HCT116 (cell line): Measurements from ENCODE around the gene PHB1. TPM values are rescaled to one million over a fixed set of nuclear protein-coding genes. Genes with fewer than 3 reads are reported as not detected.

Experiments used
- ATAC-seq: fragments of 200-7000 bp; cut with Tn5 transposase; 2 replicates; pipeline ENCODE4 v1.9.1; 2020; ENCODE audit warnings: mild to moderate bottlenecking, moderate library complexity
- BruUV-seq: library from RNA; stranded (reverse); fragments of 400-500 nt; replicated peaks from 2 replicates; lab custom pipeline; 2021; lab: Mats Ljungman, UMichigan
- CTCF ChIA-PET: fragments of 300-600 bp; sonication (Branson Sonifier 250); formaldehyde crosslinking; loops from one replicate; lab custom pipeline; 2021; ENCODE audit warnings: antibody characterized with exemption; lab: Charles Lee
- POLR2A ChIA-PET: fragments of 300-600, 350-600 bp; sonication (Branson Sonifier 250); formaldehyde crosslinking; loops from one replicate; lab custom pipeline; 2021; ENCODE audit warnings: antibody characterized with exemption; lab: Charles Lee
- RAD21 ChIA-PET, 2 experiments: fragments of 300-600 bp; sonication (Branson Sonifier 250); formaldehyde crosslinking; loops; one replicate each; lab custom pipeline; 2023; ENCODE audit warnings: low total read pairs in 2 of 2; ENCODE audit not compliant: uncharacterized antibody in 2 of 2, unreplicated experiment in 2 of 2, low non-redundant PET in 1 of 2; lab: Charles Lee
- DNase-seq: peaks from one replicate; pipeline ENCODE4 v3.0.0-alpha.2; 2010; ENCODE audit warnings: low read depth, low spot score
- H2AFZ ChIP-seq: fragments of 200-600 bp; shearing (Covaris generic), sonication (generic); 2 replicates; pipeline ENCODE4 v1.6.1; 2017; ENCODE audit warnings: low read depth, mixed run types, mixed read lengths, antibody characterized with exemption, low read length; ENCODE audit not compliant: poor library complexity, severe bottlenecking
- H3K27ac ChIP-seq: 2 replicates; pipeline ENCODE4 v1.5.1; 2012; ENCODE audit warnings: low read depth, low read length
- H3K27me3 ChIP-seq: fragments of 200-600 bp; sonication (generic); 2 replicates; pipeline ENCODE4 v1.6.1; 2016; ENCODE audit warnings: mixed run types, low read length, mixed read lengths; ENCODE audit not compliant: insufficient read depth
- H3K36me3 ChIP-seq, 2 experiments: fragments of 200-500 bp in 1 of 2; fragments of 200-600 bp in 1 of 2; sonication (Bioruptor generic) in 1 of 2; sonication (generic) in 1 of 2; 2 replicates each; pipeline versions ENCODE4 v1.5.1 to v1.6.1; 2014 to 2016; ENCODE audit warnings: low read length in 2 of 2, inconsistent platforms in 1 of 2, mixed read lengths in 1 of 2, mixed run types in 1 of 2; ENCODE audit not compliant: insufficient read depth in 2 of 2, control insufficient read depth in 1 of 2
- H3K4me1 ChIP-seq, 2 experiments: fragments of 200-600 bp in 1 of 2; sonication (generic) in 1 of 2; 2 replicates each; pipeline versions ENCODE4 v1.5.1 to v1.6.1; 2012 to 2017; ENCODE audit warnings: low read length in 2 of 2, inconsistent platforms in 1 of 2, mild to moderate bottlenecking in 1 of 2, mixed read lengths in 1 of 2, mixed run types in 1 of 2, moderate library complexity in 1 of 2; ENCODE audit not compliant: insufficient read depth in 2 of 2, control insufficient read depth in 1 of 2
- H3K4me2 ChIP-seq: fragments of 200-600 bp; sonication (generic); 2 replicates; pipeline ENCODE4 v1.6.1; 2017; ENCODE audit warnings: mixed run types, low read length, mixed read lengths
- H3K4me3 ChIP-seq, 2 experiments: fragments of 200-600 bp in 1 of 2; sonication (generic) in 1 of 2; replicated peaks in 1 of 2; 2 replicates each; pipeline ENCODE4 v1.5.1; 2011 to 2016; ENCODE audit warnings: low read length in 2 of 2, control low read depth in 1 of 2, low read depth in 1 of 2, mild to moderate bottlenecking in 1 of 2, mixed read lengths in 1 of 2, mixed run types in 1 of 2
- H3K79me2 ChIP-seq: fragments of 200-600 bp; sonication (generic); 2 replicates; pipeline ENCODE4 v1.6.1; 2017; ENCODE audit warnings: mild to moderate bottlenecking, mixed run types, low read length, moderate library complexity, mixed read lengths; ENCODE audit not compliant: insufficient read depth
- H3K9ac ChIP-seq: fragments of 200-600 bp; sonication (generic); 2 replicates; pipeline ENCODE4 v1.6.1; 2016; ENCODE audit warnings: low read length, mixed read lengths
- H3K9me2 ChIP-seq: fragments of 200-600 bp; sonication (generic), shearing (Covaris generic); 2 replicates; pipeline ENCODE4 v1.6.1; 2017; ENCODE audit warnings: mixed run types, mild to moderate bottlenecking, moderate library complexity; ENCODE audit not compliant: insufficient read depth
- H3K9me3 ChIP-seq, 2 experiments: fragments of 200-500 bp in 1 of 2; fragments of 200-600 bp in 1 of 2; sonication (Bioruptor generic) in 1 of 2; sonication (generic) in 1 of 2; 2 replicates each; pipeline ENCODE4 v1.6.1; 2014 to 2017; ENCODE audit warnings: low read length in 2 of 2, mixed read lengths in 2 of 2, inconsistent platforms in 1 of 2, low read depth in 1 of 2, mild to moderate bottlenecking in 1 of 2, mixed run types in 1 of 2, moderate library complexity in 1 of 2; ENCODE audit not compliant: control insufficient read depth in 1 of 2, insufficient read depth in 1 of 2
- H4K20me1 ChIP-seq: fragments of 200-600 bp; sonication (generic), shearing (Covaris generic); 2 replicates; pipeline ENCODE4 v1.6.1; 2017; ENCODE audit warnings: mixed run types, mild to moderate bottlenecking, moderate library complexity; ENCODE audit not compliant: insufficient read depth
- ATF3 ChIP-seq: IDR thresholded peaks from 2 replicates; pipeline ENCODE4 v1.6.1; 2012
- CEBPB ChIP-seq: IDR thresholded peaks from 2 replicates; pipeline ENCODE4 v1.6.1; 2012; ENCODE audit warnings: low read depth
- CTCF ChIP-seq, 3 experiments: fragments of 200-600 bp in 1 of 3; sonication (generic) in 1 of 3; IDR thresholded peaks in 2 of 3; conservative IDR thresholded peaks in 1 of 3; 2 replicates each; pipeline ENCODE4 v1.5.1; 2012 to 2017; ENCODE audit warnings: low read depth in 2 of 3, low read length in 2 of 3, antibody characterized with exemption in 1 of 3, borderline replicate concordance in 1 of 3, control low read depth in 1 of 3, mild to moderate bottlenecking in 1 of 3, mixed read lengths in 1 of 3, mixed run types in 1 of 3, moderate library complexity in 1 of 3; ENCODE audit not compliant: insufficient read depth in 1 of 3
- EGR1 ChIP-seq: IDR thresholded peaks from 2 replicates; pipeline ENCODE4 v1.6.1; 2012; ENCODE audit warnings: low read depth
- EZH2 ChIP-seq: fragments of 200-600 bp; sonication (generic); IDR thresholded peaks from 2 replicates; pipeline ENCODE4 v1.6.1; 2017; ENCODE audit warnings: antibody characterized with exemption, mixed run types
- EZH2phosphoT487 ChIP-seq: fragments of 200-600 bp; IDR thresholded peaks from 2 replicates; pipeline ENCODE4 v1.6.1; 2018; ENCODE audit warnings: antibody characterized with exemption, borderline replicate concordance
- FOSL1 ChIP-seq: IDR thresholded peaks from 2 replicates; pipeline ENCODE4 v1.6.1; 2012; ENCODE audit warnings: low read depth
- JUND ChIP-seq: IDR thresholded peaks from 2 replicates; pipeline ENCODE4 v1.6.1; 2012
- POLR2A ChIP-seq: IDR thresholded peaks from 2 replicates; pipeline ENCODE4 v1.7.0; 2011; ENCODE audit warnings: borderline replicate concordance; ENCODE audit not compliant: insufficient read depth, insufficient read length; ENCODE audit errors: extremely low read depth
- POLR2AphosphoS5 ChIP-seq: IDR thresholded peaks from 2 replicates; pipeline ENCODE4 v1.6.1; 2011; ENCODE audit warnings: mild to moderate bottlenecking, low read depth, low read length, moderate library complexity
- RAD21 ChIP-seq: IDR thresholded peaks from 2 replicates; pipeline ENCODE4 v1.6.1; 2012; ENCODE audit warnings: low read depth, mild to moderate bottlenecking
- SIN3A ChIP-seq: IDR thresholded peaks from 2 replicates; pipeline ENCODE4 v1.6.1; 2012; ENCODE audit warnings: low read depth
- SP1 ChIP-seq: IDR thresholded peaks from 2 replicates; pipeline ENCODE4 v1.6.1; 2012; ENCODE audit warnings: low read depth
- SRF ChIP-seq: IDR thresholded peaks from 2 replicates; pipeline ENCODE4 v1.6.1; 2012; ENCODE audit warnings: low read depth
- YY1 ChIP-seq: IDR thresholded peaks from 2 replicates; pipeline ENCODE4 v1.6.1; 2011; ENCODE audit warnings: low read length, low read depth, moderate library complexity, mild to moderate bottlenecking; ENCODE audit not compliant: insufficient replicate concordance; ENCODE audit errors: extremely low read depth
- ZFX ChIP-seq: fragments of 450-650 bp; IDR thresholded peaks from 2 replicates; pipeline ENCODE4 v1.6.1; 2017
- ZNF274 ChIP-seq: fragments of 200-500 bp; sonication (Bioruptor generic); IDR thresholded peaks from 2 replicates; pipeline ENCODE4 v1.6.1; 2014; ENCODE audit warnings: mild to moderate bottlenecking, low read depth, low read length, inconsistent platforms
- intact Hi-C: fragments of 100-400 bp; cut with micrococcal nuclease; formaldehyde crosslinking; loops from 2 replicates; pipeline ENCODE4 v1.10.0; 2022
- total RNA-seq: library from RNA; stranded (reverse); gene quantifications from one replicate; pipeline ENCODE4 v1.2.1, GENCODE V29; 2021; ENCODE audit not compliant: unreplicated experiment
- TF ChIP-seq, protein P1 (sequence below): IDR thresholded peaks from 2 replicates; pipeline ENCODE4 v1.6.1; 2011; ENCODE audit warnings: mild to moderate bottlenecking, low read length, moderate library complexity; ENCODE audit not compliant: insufficient replicate concordance; ENCODE audit errors: extremely low read depth
- TF ChIP-seq, protein P2 (sequence below): IDR thresholded peaks from 2 replicates; pipeline ENCODE4 v1.6.1; 2012; ENCODE audit warnings: low read depth

Gene PHB1
- total RNA-seq, 1 experiment from 2014 or later, result 534 TPM

GRCh38 chr17:49403514-49404289 is 11.0 kb downstream of the PHB1 start:
- Histone ChIP-seq H3K4me3 (no peak overlapping the region), H3K9ac (no peak overlapping the region), H2AFZ (no peak overlapping the region), H3K27me3 (no peaks in the 10 kb centered on the region), H3K79me2 (peaks cover 18% of the 10 kb centered on the region; the same call in 1 of the 2 replicates), H4K20me1 (no peaks in the 10 kb centered on the region), H3K4me1 (peaks cover 0 to 3% of the 10 kb centered on the region in 2 experiments; a peak in 3 of 4 replicates), H3K4me2 (no peak overlapping the region), H3K9me3 (no peaks in the 10 kb centered on the region), H3K9me2 (no peaks in the 10 kb centered on the region), H3K27ac (no peak overlapping the region), H3K36me3 (peaks cover 54 to 59% of the 10 kb centered on the region in 2 experiments)
- intact Hi-C loops, result no loop called here
- POLR2A ChIA-PET, result no interaction called here
- CTCF ChIA-PET, result no interaction called here
- TF ChIP-seq EZH2 (no peak), RAD21 (no peak), FOSL1 (no peak), SRF (no peak), POLR2A (no peak), POLR2AphosphoS5 (no peak), CTCF (IDR thresholded peaks at IDR 0.05 in 2 of 3, conservative IDR thresholded peaks at IDR 0.05 in 1 of 3; ENCODE audit: borderline replicate concordance in 1 of 3, insufficient read depth in 1 of 3, low read depth in 2 of 3, low read length in 2 of 3) (no peak), ZFX (no peak), CEBPB (no peak), EGR1 (no peak), EZH2phosphoT487 (no peak), YY1 (no peak), ZNF274 (no peak), SIN3A (no peak), JUND (no peak), ATF3 (no peak), SP1 (no peak)
- TF ChIP-seq, protein P1, sequence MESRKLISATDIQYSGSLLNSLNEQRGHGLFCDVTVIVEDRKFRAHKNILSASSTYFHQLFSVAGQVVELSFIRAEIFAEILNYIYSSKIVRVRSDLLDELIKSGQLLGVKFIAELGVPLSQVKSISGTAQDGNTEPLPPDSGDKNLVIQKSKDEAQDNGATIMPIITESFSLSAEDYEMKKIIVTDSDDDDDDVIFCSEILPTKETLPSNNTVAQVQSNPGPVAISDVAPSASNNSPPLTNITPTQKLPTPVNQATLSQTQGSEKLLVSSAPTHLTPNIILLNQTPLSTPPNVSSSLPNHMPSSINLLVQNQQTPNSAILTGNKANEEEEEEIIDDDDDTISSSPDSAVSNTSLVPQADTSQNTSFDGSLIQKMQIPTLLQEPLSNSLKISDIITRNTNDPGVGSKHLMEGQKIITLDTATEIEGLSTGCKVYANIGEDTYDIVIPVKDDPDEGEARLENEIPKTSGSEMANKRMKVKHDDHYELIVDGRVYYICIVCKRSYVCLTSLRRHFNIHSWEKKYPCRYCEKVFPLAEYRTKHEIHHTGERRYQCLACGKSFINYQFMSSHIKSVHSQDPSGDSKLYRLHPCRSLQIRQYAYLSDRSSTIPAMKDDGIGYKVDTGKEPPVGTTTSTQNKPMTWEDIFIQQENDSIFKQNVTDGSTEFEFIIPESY, result no peak
- TF ChIP-seq, protein P2, sequence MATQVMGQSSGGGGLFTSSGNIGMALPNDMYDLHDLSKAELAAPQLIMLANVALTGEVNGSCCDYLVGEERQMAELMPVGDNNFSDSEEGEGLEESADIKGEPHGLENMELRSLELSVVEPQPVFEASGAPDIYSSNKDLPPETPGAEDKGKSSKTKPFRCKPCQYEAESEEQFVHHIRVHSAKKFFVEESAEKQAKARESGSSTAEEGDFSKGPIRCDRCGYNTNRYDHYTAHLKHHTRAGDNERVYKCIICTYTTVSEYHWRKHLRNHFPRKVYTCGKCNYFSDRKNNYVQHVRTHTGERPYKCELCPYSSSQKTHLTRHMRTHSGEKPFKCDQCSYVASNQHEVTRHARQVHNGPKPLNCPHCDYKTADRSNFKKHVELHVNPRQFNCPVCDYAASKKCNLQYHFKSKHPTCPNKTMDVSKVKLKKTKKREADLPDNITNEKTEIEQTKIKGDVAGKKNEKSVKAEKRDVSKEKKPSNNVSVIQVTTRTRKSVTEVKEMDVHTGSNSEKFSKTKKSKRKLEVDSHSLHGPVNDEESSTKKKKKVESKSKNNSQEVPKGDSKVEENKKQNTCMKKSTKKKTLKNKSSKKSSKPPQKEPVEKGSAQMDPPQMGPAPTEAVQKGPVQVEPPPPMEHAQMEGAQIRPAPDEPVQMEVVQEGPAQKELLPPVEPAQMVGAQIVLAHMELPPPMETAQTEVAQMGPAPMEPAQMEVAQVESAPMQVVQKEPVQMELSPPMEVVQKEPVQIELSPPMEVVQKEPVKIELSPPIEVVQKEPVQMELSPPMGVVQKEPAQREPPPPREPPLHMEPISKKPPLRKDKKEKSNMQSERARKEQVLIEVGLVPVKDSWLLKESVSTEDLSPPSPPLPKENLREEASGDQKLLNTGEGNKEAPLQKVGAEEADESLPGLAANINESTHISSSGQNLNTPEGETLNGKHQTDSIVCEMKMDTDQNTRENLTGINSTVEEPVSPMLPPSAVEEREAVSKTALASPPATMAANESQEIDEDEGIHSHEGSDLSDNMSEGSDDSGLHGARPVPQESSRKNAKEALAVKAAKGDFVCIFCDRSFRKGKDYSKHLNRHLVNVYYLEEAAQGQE, result no peak
- DNase-seq (no peak), ATAC-seq (no peak)
- BruUV-seq, result no TSS peak
- RAD21 ChIA-PET, result no interaction called here
